ENCODE results near the gene PRR20G. TPM values are rescaled to one million over a fixed set of nuclear protein-coding genes. Genes with fewer than 3 reads are reported as not detected.

The PRR20G gene
- total and polyA plus RNA-seq, 2 of the 4 experiments (the other 2 are of a cell fraction) = not detected

GRCh38 chr3:127264794-127265514 is 22.9 kb downstream of the PRR20G start:
- no peak overlapping the region for H3K18ac ChIP-seq (ENCODE audit: low read depth, low read length)
- no peaks in the 10 kb centered on the region for H3K4me1 ChIP-seq (ENCODE audit: control insufficient read depth, insufficient read depth, low read length)
- no peak overlapping the region for H2BK5ac ChIP-seq (ENCODE audit: low read depth, low read length, poor library complexity, severe bottlenecking)
- peaks cover 2% of the 10 kb centered on the region; the same call in 1 of the 2 replicates for H3K9me3 ChIP-seq (ENCODE audit: control insufficient read depth, insufficient read depth, low read length)
- H3K9me1 ChIP-seq (ENCODE audit: insufficient read depth, low read length) = no peaks in the 10 kb centered on the region
- no peak overlapping the region for H4K5ac ChIP-seq (ENCODE audit: low read depth, low read length)
- no peak overlapping the region for H2AFZ ChIP-seq (replicated peaks; ENCODE audit: low read length, poor library complexity)
- H3K23ac ChIP-seq (ENCODE audit: low read depth, low read length) = no peak overlapping the region
- no peak overlapping the region for H2BK20ac ChIP-seq (ENCODE audit: low read depth, low read length)
- H2AK5ac ChIP-seq (ENCODE audit: low read depth, low read length) = no peak overlapping the region
- no peak for ATAC-seq (ENCODE audit: low read depth)
- no peak overlapping the region for H4K91ac ChIP-seq (ENCODE audit: insufficient read depth, low read depth, low read length)
- intact Hi-C loops (cut with micrococcal nuclease) = no loop called here
- POLR2A ChIA-PET (ENCODE audit: unreplicated experiment) = no interaction called here
- no peak for DNase-seq
- H4K8ac ChIP-seq (ENCODE audit: low read depth in 2 of 2, low read length in 2 of 2) = no peak overlapping the region
- H3K56ac ChIP-seq (ENCODE audit: extremely low read depth, insufficient read depth, low read length) = no peak overlapping the region
- CTCF ChIA-PET = no interaction called here
- no peak overlapping the region for H3K14ac ChIP-seq (replicated peaks; ENCODE audit: low read depth, low read length)
- H3K4me2 ChIP-seq (ENCODE audit: low read depth, low read length) = no peak overlapping the region
- 80% methylated on average over 2 of the region's 11 CpGs; no CpG with 5 or more reads in 1 of the 2 experiments for WGBS, 2 experiments (ENCODE audit: extremely low coverage in 2 of 2, insufficient read length in 1 of 2)
- H3K27me3 ChIP-seq (ENCODE audit: control insufficient read depth, insufficient read depth, low read length) = peaks cover 1% of the 10 kb centered on the region; the same call in 1 of the 2 replicates
- no peaks in the 10 kb centered on the region for H4K20me1 ChIP-seq (ENCODE audit: insufficient read depth, low read length)
- no peaks in the 10 kb centered on the region for H3K79me1 ChIP-seq (ENCODE audit: low read depth in 1 of 2, low read length in 2 of 2)
- H3K4me3 ChIP-seq (ENCODE audit: insufficient read depth, low read depth, low read length) = no peak overlapping the region
- TF ChIP-seq CEBPB (IDR thresholded peaks at IDR 0.05; ENCODE audit: low read depth, low read length) (no peak), RCOR1 (IDR thresholded peaks at IDR 0.05; ENCODE audit: insufficient replicate concordance, low read length) (no peak), CHD1 (IDR thresholded peaks at IDR 0.05; ENCODE audit: low read depth, low read length) (no peak), BHLHE40 (IDR thresholded peaks at IDR 0.05; ENCODE audit: low read depth, low read length) (no peak), RAD21 (IDR thresholded peaks at IDR 0.05; ENCODE audit: low read length) (no peak), USF2 (IDR thresholded peaks at IDR 0.05; ENCODE audit: low read depth, low read length) (no peak), ELK1 (IDR thresholded peaks at IDR 0.05; ENCODE audit: borderline replicate concordance, low read depth, low read length) (no peak), RFX5 (IDR thresholded peaks at IDR 0.05; ENCODE audit: low read depth, low read length) (no peak)
- dilution Hi-C loops (cut with HindIII; ENCODE audit: low sequenced_read_pairs, unreplicated experiment) = no loop called here
- BruUV-seq (replicated peaks) = no TSS peak
- no peaks in the 10 kb centered on the region for H3K36me3 ChIP-seq (ENCODE audit: control insufficient read depth, insufficient read depth, low read length)
- no peak overlapping the region for H3K27ac ChIP-seq (ENCODE audit: insufficient read depth, low read length)
- H2BK15ac ChIP-seq (ENCODE audit: low read depth, low read length) = no peak overlapping the region
- in situ Hi-C loops (cut with MboI; ENCODE audit: low sequenced_read_pairs) = no loop called here
- H2AK9ac ChIP-seq (replicated peaks; ENCODE audit: low read depth, low read length, poor library complexity) = no peak overlapping the region
- H3K4ac ChIP-seq (ENCODE audit: low read depth, low read length) = no peak overlapping the region
- H3K9ac ChIP-seq (ENCODE audit: low read depth, low read length) = no peak overlapping the region
- H2BK120ac ChIP-seq (ENCODE audit: low read depth, low read length) = no peak overlapping the region

Data from IMR-90 (cell line).